Kidney (tissue), 14 donors: Measurements from ENCODE around the gene TOPAZ1. TPM values are rescaled to one million over a fixed set of nuclear protein-coding genes. Genes with fewer than 3 reads are reported as not detected.

ENCODE experiments used
- DNase-seq, 5 donors: peaks; one replicate each; pipeline ENCODE4 v3.0.0-alpha.2; 2013 to 2020
- FAIRE-seq: peaks from 2 replicates; lab custom pipeline; 2012; peaks lifted over from hg19 to GRCh38; lab: Jason Lieb, UNC
- H3K27ac ChIP-seq, 2 donors: one replicate each; pipeline ENCODE4 v1.7.0; 2013; ENCODE audit warnings: low read depth in 2 of 2, low read length in 2 of 2, inconsistent platforms in 1 of 2
- H3K27me3 ChIP-seq: one replicate; pipeline ENCODE4 v1.7.1; 2013; ENCODE audit warnings: low read length, inconsistent platforms; ENCODE audit not compliant: control insufficient read depth, insufficient read depth
- H3K36me3 ChIP-seq, 3 donors: one replicate each; pipeline versions ENCODE4 v1.7.0 to v1.7.1; 2013; ENCODE audit warnings: low read length in 3 of 3, control low read depth in 1 of 3, inconsistent platforms in 1 of 3; ENCODE audit not compliant: insufficient read depth in 3 of 3, control insufficient read depth in 2 of 3
- H3K4me1 ChIP-seq, 3 donors: one replicate each; pipeline versions ENCODE4 v1.7.0 to v1.7.1; 2013; ENCODE audit warnings: low read length in 3 of 3, inconsistent platforms in 1 of 3, low read depth in 1 of 3; ENCODE audit not compliant: control insufficient read depth in 2 of 3, insufficient read depth in 2 of 3
- H3K4me3 ChIP-seq, 3 donors: one replicate each; pipeline versions ENCODE4 v1.7.0 to v1.8.1; 2013; ENCODE audit warnings: low read length in 3 of 3, control low read depth in 1 of 3, inconsistent platforms in 1 of 3
- H3K9ac ChIP-seq, 3 donors: one replicate each; pipeline versions ENCODE4 v1.7.0 to v1.7.1; 2013; ENCODE audit warnings: low read length in 3 of 3, control low read depth in 1 of 3, inconsistent platforms in 1 of 3
- H3K9me3 ChIP-seq, 3 donors: one replicate each; pipeline versions ENCODE4 v1.7.0 to v1.7.1; 2013; ENCODE audit warnings: low read length in 3 of 3, control low read depth in 1 of 3, inconsistent platforms in 1 of 3; ENCODE audit not compliant: control insufficient read depth in 2 of 3, insufficient read depth in 1 of 3
- CTCF ChIP-seq: IDR thresholded peaks from 3 replicates; pipeline ENCODE4 v1.5.1; 2012; ENCODE audit warnings: mild to moderate bottlenecking, moderate library complexity, borderline replicate concordance; ENCODE audit not compliant: insufficient read depth; ENCODE audit errors: extremely low read depth
- intact Hi-C: fragments of 100-400 bp; cut with DNase I; formaldehyde crosslinking; loops from one replicate; pipeline ENCODE4 v1.11.1; 2022
- polyA plus RNA-seq: library from polyadenylated mRNA; stranded (reverse); fragments of 350-450 nt; fragmentation: Illumina TruSeq; extraction: RNeasy Lipid Tissue Mini Kit (QIAGEN cat#74804); gene quantifications from one replicate; pipeline ENCODE4 v1.2.3, GENCODE V29; 2014; ENCODE audit warnings: low read depth, low replicate concordance; ENCODE audit not compliant: insufficient read depth
- total RNA-seq: library from RNA; stranded (reverse); fragmentation: NEBNext Ultra II Directional; extraction: Animal tissue kit (Norgen Biotek cat#: 25700); gene quantifications from one replicate; pipeline ENCODE4 v1.2.1, GENCODE V29; 2021
- donor health status: control.
- donor health status: control.
- donor health status: control.
- donor health status: control.
- donor health status: control.
- donor health status: DM: yes; HTN: yes; CAD: no.
- donor health status: Normal renal cell carcinoma (clear cell type).

The TOPAZ1 gene
- total and polyA plus RNA-seq, 2 donors from 2014 or later, result not detected

GRCh38 chr3:44338010-44338827 is 96.5 kb downstream of the TOPAZ1 start, which contains the start of gene TCAIM:
Gene TCAIM, plus strand, starts transcription at chr3:44338766. Its CDS starts 16,017 bp downstream, at chr3:44354783.
- no peak for FAIRE-seq
- no peaks in the 10 kb centered on the region for H3K27me3 ChIP-seq
- H3K4me1 ChIP-seq, result peaks cover 3 to 8% (median 5%) of the 10 kb centered on the region in 3 donors
- no peaks in the 10 kb centered on the region for H3K36me3 ChIP-seq
- peak within 1 kb of the TSS; percentile 57 to 95 (median 65) for H3K9ac ChIP-seq
- H3K4me3 ChIP-seq, result peak within 1 kb of the TSS; percentile 79 to 99 (median 93)
- no peaks in the 10 kb centered on the region for H3K9me3 ChIP-seq
- intact Hi-C loops, result no loop called here
- TF ChIP-seq CTCF, result no peak
- peak within 1 kb of the TSS; percentile 97 to 98 for H3K27ac ChIP-seq
- peak; percentile 99 for DNase-seq

GRCh38 chr3:44338828-44339127 is 97.1 kb downstream of the TOPAZ1 start:
- Histone ChIP-seq H3K4me1 (peaks cover 3 to 8% (median 5%) of the 10 kb centered on the region in 3 donors), H3K36me3 (no peaks in the 10 kb centered on the region), H3K9me3 (no peaks in the 10 kb centered on the region), H3K4me3 (peak overlapping the region; percentile 79 to 99 (median 93)), H3K27me3 (no peaks in the 10 kb centered on the region), H3K27ac (peak overlapping the region; percentile 97 to 98), H3K9ac (peak overlapping the region; percentile 57 to 95 (median 65))
- intact Hi-C loops, result no loop called here
- FAIRE-seq (no peak), DNase-seq (no peak)
- no peak for TF ChIP-seq CTCF

- H3K4me1 ChIP-seq, result peaks cover 3 to 8% (median 5%) of the 10 kb centered on the region in 3 donors
- no peak for FAIRE-seq
- intact Hi-C loops, result no loop called here
These were observed 97.7 kb downstream of the TOPAZ1 start for GRCh38 chr3:44339181-44340057.

More at GRCh38 chr3:44339181-44340057, 97.7 kb downstream of the TOPAZ1 start:
- peak in 2 of 5 donors; percentile 31 to 33 for DNase-seq
- Histone ChIP-seq H3K4me3 (peak overlapping the region; percentile 79 to 99 (median 93)), H3K27ac (peak overlapping the region; percentile 97 to 98), H3K9ac (peak overlapping the region; percentile 57 to 95 (median 65)), H3K27me3 (no peaks in the 10 kb centered on the region), H3K36me3 (no peaks in the 10 kb centered on the region), H3K9me3 (no peaks in the 10 kb centered on the region)
- TF ChIP-seq CTCF, result no peak
